ENCODE data around the gene PCDHGA1. TPM values are rescaled to one million over a fixed set of nuclear protein-coding genes. Genes with fewer than 3 reads are reported as not detected.

PCDHGA1 gene
- total and polyA plus RNA-seq, 9 of the 15 experiments (the other 6 are each of a cell fraction or from before 2014, with no cell fraction given), result 0.05 to 0.26 (median 0.18) TPM; not detected in 2

DNA sequence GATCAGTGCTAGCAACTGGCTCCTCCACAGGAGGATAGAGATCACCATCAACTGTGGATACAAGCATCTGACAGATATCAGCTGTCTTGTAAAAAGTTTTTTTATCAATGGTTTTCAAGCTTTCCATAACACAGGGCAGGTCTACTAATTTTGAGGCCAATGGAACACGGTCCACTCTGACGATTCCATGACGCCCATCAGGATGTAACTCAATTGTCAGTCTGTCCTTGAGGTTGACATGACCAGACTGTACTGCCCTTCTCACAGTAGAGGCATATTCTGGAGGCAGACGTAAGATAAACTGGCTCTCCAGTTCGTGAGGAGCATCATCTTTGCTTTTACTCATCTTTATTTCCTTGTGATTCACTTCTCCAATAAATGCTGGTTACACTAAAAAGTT is 10.6 kb upstream of the PCDHGA1 start:
- TF ChIP-seq, protein P1, sequence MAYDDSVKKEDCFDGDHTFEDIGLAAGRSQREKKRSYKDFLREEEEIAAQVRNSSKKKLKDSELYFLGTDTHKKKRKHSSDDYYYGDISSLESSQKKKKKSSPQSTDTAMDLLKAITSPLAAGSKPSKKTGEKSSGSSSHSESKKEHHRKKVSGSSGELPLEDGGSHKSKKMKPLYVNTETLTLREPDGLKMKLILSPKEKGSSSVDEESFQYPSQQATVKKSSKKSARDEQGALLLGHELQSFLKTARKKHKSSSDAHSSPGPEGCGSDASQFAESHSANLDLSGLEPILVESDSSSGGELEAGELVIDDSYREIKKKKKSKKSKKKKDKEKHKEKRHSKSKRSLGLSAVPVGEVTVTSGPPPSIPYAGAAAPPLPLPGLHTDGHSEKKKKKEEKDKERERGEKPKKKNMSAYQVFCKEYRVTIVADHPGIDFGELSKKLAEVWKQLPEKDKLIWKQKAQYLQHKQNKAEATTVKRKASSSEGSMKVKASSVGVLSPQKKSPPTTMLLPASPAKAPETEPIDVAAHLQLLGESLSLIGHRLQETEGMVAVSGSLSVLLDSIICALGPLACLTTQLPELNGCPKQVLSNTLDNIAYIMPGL (CRISPR knock-in tag; IDR thresholded peaks at IDR 0.05), result 0 out of 2 replicates have a peak, but pooled peaks have one; percentile 3
- TF ChIP-seq, protein P2, sequence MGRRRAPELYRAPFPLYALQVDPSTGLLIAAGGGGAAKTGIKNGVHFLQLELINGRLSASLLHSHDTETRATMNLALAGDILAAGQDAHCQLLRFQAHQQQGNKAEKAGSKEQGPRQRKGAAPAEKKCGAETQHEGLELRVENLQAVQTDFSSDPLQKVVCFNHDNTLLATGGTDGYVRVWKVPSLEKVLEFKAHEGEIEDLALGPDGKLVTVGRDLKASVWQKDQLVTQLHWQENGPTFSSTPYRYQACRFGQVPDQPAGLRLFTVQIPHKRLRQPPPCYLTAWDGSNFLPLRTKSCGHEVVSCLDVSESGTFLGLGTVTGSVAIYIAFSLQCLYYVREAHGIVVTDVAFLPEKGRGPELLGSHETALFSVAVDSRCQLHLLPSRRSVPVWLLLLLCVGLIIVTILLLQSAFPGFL (CRISPR knock-in tag; IDR thresholded peaks at IDR 0.05), result no peak
- TF ChIP-seq CBX3 (IDR thresholded peaks at IDR 0.05; ENCODE audit: borderline replicate concordance in 1 of 2, low read length in 2 of 2) (peak in 1 of 2 experiments; percentile 52; a peak in 1 of 3 replicates), LEF1 (IDR thresholded peaks at IDR 0.05) (no peak), TFAM (CRISPR knock-in tag; conservative IDR thresholded peaks at IDR 0.05) (no peak)
- ATAC-seq (no peak), FAIRE-seq (no peak), DNase-seq (ENCODE audit: extremely low read depth in 1 of 4, low spot score in 3 of 4) (no peak)
- intact Hi-C loops (cut with micrococcal nuclease) (loop anchor here (10.0 kb wide), 1 partner anchor 105 kb away; the partner anchor contains the start of gene PCDHB13), in situ Hi-C loops (cut with MboI) (no loop called here)
- peaks cover 22% of the 10 kb centered on the region for H3K9me3 ChIP-seq (replicated peaks; ENCODE audit: control insufficient read depth, insufficient read depth, low read depth, low read length)
- 38% methylated on average over 5 of the region's 5 CpGs for WGBS (ENCODE audit: insufficient coverage, low coverage, missing lambda C conversion rate)
- H2AFZ ChIP-seq (ENCODE audit: low read depth, low read length), result no peak overlapping the region
- peak overlapping the region in 1 of 2 experiments; percentile 93; a peak in 2 of 4 replicates for H3K9ac ChIP-seq (ENCODE audit: insufficient read depth in 1 of 2, low read depth in 2 of 2, low read length in 2 of 2)
- peaks cover 0 to 9% of the 10 kb centered on the region in 2 experiments; a peak in 1 of 5 replicates for H3K4me1 ChIP-seq (replicated peaks in 1 of 2; ENCODE audit: control insufficient read depth in 2 of 2, insufficient read depth in 2 of 2, low read length in 2 of 2)
- peak overlapping the region; percentile 70 for H3K4me3 ChIP-seq
- BruUV-seq (replicated peaks), result no TSS peak
- peaks cover 29% of the 10 kb centered on the region for H3K79me2 ChIP-seq (ENCODE audit: control insufficient read depth, insufficient read depth, low read length)
- peaks cover 26% of the 10 kb centered on the region for H3K36me3 ChIP-seq (ENCODE audit: control insufficient read depth, insufficient read depth, low read length)
- POLR2A ChIA-PET, result interaction anchor here (0.7 to 1.9 kb wide), 11 partner anchors 8 to 633 kb away, joined by 3 to 14 read pairs (median 5); partner anchors contain the start of genes PCDHGA1 and PCDHGB3
- CTCF ChIA-PET (ENCODE audit: low intra/inter-chr PET ratio), result interaction anchor here (0.7 to 1.6 kb wide), 3 partner anchors 240 to 245 kb away, joined by 3 to 4 read pairs (median 3); no protein-coding TSS in a partner anchor
- H3K4me2 ChIP-seq (ENCODE audit: insufficient read depth, low read length), result peak overlapping the region; percentile 85
- peak overlapping the region; percentile 92 for H3K27ac ChIP-seq (ENCODE audit: extremely low read depth, low read depth, low read length)
- no peaks in the 10 kb centered on the region for H3K9me1 ChIP-seq (ENCODE audit: control insufficient read depth, insufficient read depth, low read length)
- no peaks in the 10 kb centered on the region for H4K20me1 ChIP-seq (replicated peaks; ENCODE audit: control insufficient read depth, insufficient read depth, low read length)
- H3K27me3 ChIP-seq (ENCODE audit: control insufficient read depth in 2 of 2, insufficient read depth in 2 of 2, low read length in 2 of 2), result no peaks in the 10 kb centered on the region

Measured in K562 (cell line).